HEK293 (cell line): ENCODE measurements around the gene MZT2A.
"Not testable (repeated sequence)": the region's sequence is repeated elsewhere in the genome, so short reads cannot be mapped to it uniquely, and the experiment has no call there.

Source experiments
- CTCF ChIA-PET: fragments of 350-600 bp; formaldehyde crosslinking; extraction: SDS; loops from one replicate; lab custom pipeline; 2021; ENCODE audit warnings: antibody characterized with exemption; lab: Yijun Ruan, JAX
- POLR2A ChIA-PET: fragments of 300-600 bp; formaldehyde crosslinking; extraction: SDS; loops from one replicate; lab custom pipeline; 2020; ENCODE audit warnings: antibody characterized with exemption, inconsistent platforms; lab: Yijun Ruan, JAX
- H3K27ac ChIP-seq: fragments of 200-500 bp; sonication (Bioruptor generic); 2 replicates; pipeline ENCODE4 v1.5.1; 2014; ENCODE audit warnings: low read depth, low read length, control low read depth, inconsistent platforms; ENCODE audit errors: extremely low read depth
- H3K36me3 ChIP-seq, 2 experiments: fragments of 200-500 bp in 1 of 2; sonication (Bioruptor generic) in 1 of 2; 1 replicate in 1 of 2; 2 replicates in 1 of 2; pipeline ENCODE4 v1.5.1; 2014 to 2017; ENCODE audit warnings: inconsistent platforms in 2 of 2, low read length in 2 of 2; ENCODE audit not compliant: control insufficient read depth in 2 of 2, insufficient read depth in 1 of 2
- H3K4me1 ChIP-seq: fragments of 200-500 bp; sonication (Bioruptor generic); 2 replicates; pipeline ENCODE4 v1.5.1; 2014; ENCODE audit warnings: mild to moderate bottlenecking, low read length, inconsistent platforms; ENCODE audit not compliant: control insufficient read depth, insufficient read depth
- H3K4me3 ChIP-seq: 2 replicates; pipeline ENCODE4 v1.5.1; 2011; ENCODE audit warnings: low read depth, mild to moderate bottlenecking, control low read depth, low read length, moderate library complexity
- H3K9me3 ChIP-seq: fragments of 200-500 bp; sonication (Bioruptor generic); 2 replicates; pipeline ENCODE4 v1.5.1; 2014; ENCODE audit warnings: low read depth, low read length, inconsistent platforms; ENCODE audit not compliant: control insufficient read depth, insufficient read depth
- EGR2 ChIP-seq: fragments of 450-650 bp; formaldehyde crosslinking; IDR thresholded peaks from 2 replicates; pipeline ENCODE4 v1.5.1; 2016; ENCODE audit warnings: low read depth, missing biosample characterization, missing genetic modification characterization
- PRDM10 ChIP-seq: fragments of 450-650 bp; formaldehyde crosslinking; IDR thresholded peaks from 2 replicates; pipeline ENCODE4 v1.5.1; 2016; ENCODE audit warnings: missing biosample characterization, missing genetic modification characterization
- PRDM4 ChIP-seq: fragments of 450-650 bp; formaldehyde crosslinking; IDR thresholded peaks from 2 replicates; pipeline ENCODE4 v1.5.1; 2017; ENCODE audit warnings: missing biosample characterization, missing genetic modification characterization
- ZNF549 ChIP-seq: fragments of 450-650 bp; IDR thresholded peaks from 2 replicates; pipeline ENCODE4 v1.5.1; 2018; ENCODE audit warnings: missing biosample characterization, missing genetic modification characterization, mild to moderate bottlenecking, inconsistent platforms, moderate library complexity

The MZT2A gene

GRCh38 chr2:131483981-131484820 is 8.0 kb downstream of the MZT2A start:
- POLR2A ChIA-PET, H3K4me3 ChIP-seq, H3K9me3 ChIP-seq, H3K4me1 ChIP-seq, H3K27ac ChIP-seq: not testable (repeated sequence)
- peaks cover 0 to 36% of the 10 kb centered on the region in 2 experiments; a peak in 2 of 3 replicates for H3K36me3 ChIP-seq
- CTCF ChIA-PET: interaction anchor here (1.1 kb wide), 1 partner anchor 8 kb away, joined by 3 read pairs; the partner anchor contains the start of gene MZT2A

DNA sequence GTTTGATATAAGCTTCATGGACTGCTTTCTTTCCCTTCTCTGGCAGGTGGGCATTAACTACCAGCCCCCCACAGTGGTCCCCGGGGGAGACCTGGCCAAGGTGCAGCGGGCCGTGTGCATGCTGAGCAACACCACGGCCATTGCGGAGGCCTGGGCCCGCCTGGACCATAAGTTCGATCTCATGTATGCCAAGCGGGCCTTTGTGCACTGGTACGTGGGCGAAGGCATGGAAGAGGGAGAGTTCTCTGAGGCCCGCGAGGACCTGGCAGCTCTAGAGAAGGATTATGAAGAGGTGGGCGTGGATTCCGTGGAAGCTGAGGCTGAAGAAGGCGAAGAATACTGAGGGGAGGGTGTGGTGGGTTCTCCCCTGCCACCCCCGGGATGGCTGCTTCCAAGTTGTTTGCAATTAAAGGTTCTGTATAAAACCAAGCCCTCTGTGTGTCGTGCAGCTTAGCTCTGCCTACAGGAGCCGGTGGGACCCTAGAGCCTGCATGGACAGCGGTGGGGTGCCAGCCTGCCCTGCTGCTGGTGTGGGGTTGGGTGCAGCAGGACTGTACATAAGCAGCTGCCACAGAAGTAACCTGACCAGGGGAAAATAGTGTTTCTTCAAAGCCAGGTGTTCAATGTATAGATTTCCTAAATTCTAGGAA is 9.6 kb downstream of the MZT2A start:
- TF ChIP-seq EGR2: peak; percentile 56; the same call in 1 of the 2 replicates
- H3K4me3 ChIP-seq, H3K9me3 ChIP-seq, POLR2A ChIA-PET, H3K27ac ChIP-seq, H3K4me1 ChIP-seq: not testable (repeated sequence)
- CTCF ChIA-PET: interaction anchor here (1.1 kb wide), 1 partner anchor 9 kb away, joined by 3 read pairs; the partner anchor contains the start of gene MZT2A
- H3K36me3 ChIP-seq: peaks cover 0 to 24% of the 10 kb centered on the region in 2 experiments; a peak in 2 of 3 replicates

DNA sequence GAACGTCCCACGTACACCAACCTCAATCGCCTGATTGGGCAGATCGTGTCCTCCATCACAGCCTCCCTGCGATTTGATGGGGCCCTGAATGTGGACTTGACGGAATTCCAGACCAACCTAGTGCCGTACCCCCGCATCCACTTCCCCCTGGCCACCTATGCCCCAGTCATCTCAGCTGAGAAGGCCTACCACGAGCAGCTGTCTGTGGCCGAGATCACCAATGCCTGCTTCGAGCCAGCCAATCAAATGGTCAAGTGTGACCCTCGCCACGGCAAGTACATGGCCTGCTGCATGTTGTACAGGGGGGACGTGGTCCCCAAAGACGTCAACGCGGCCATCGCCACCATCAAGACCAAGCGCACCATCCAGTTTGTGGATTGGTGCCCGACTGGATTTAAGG is 11.8 kb downstream of the MZT2A start:
- H3K4me1 ChIP-seq, H3K4me3 ChIP-seq, H3K9me3 ChIP-seq, H3K27ac ChIP-seq: not testable (repeated sequence)
- POLR2A ChIA-PET: interaction anchor here (0.5 kb wide), 1 partner anchor 404 kb away, joined by 5 read pairs; no protein-coding TSS in a partner anchor
- peaks cover 0 to 16% of the 10 kb centered on the region in 2 experiments; a peak in 1 of 3 replicates for H3K36me3 ChIP-seq
- CTCF ChIA-PET: interaction anchor here (0.6 kb wide), 1 partner anchor 12 kb away, joined by 4 read pairs; the partner anchor contains the start of gene MZT2A

DNA sequence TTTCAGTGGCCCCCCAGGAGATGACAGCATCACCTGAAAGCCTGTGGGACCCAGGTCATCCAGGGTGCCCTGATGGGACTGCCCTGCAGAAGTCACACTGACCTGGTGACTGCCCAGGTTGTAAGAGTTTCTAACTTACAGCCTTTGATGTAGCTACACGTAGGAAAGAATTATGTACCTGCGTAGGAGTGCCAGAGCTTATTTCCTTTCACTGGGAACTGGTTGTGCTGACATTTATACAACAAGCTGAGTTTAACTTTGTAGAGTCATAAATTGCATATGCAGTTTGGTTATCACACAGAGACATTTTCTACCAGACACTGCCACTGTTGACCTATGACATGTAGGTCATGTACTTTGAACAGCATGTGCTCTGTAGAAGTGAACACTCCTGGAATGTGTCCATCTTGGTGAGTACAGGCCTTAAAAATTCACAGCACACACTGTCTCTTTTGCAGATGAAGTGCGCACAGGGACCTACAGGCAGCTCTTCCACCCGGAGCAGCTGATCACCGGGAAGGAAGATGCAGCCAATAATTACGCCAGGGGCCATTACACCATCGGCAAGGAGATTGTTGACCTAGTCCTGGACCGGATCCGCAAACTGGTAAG is 13.2 kb downstream of the MZT2A start:
- H3K27ac ChIP-seq, H3K9me3 ChIP-seq, POLR2A ChIA-PET, H3K36me3 ChIP-seq, H3K4me3 ChIP-seq, CTCF ChIA-PET, H3K4me1 ChIP-seq: not testable (repeated sequence)

DNA sequence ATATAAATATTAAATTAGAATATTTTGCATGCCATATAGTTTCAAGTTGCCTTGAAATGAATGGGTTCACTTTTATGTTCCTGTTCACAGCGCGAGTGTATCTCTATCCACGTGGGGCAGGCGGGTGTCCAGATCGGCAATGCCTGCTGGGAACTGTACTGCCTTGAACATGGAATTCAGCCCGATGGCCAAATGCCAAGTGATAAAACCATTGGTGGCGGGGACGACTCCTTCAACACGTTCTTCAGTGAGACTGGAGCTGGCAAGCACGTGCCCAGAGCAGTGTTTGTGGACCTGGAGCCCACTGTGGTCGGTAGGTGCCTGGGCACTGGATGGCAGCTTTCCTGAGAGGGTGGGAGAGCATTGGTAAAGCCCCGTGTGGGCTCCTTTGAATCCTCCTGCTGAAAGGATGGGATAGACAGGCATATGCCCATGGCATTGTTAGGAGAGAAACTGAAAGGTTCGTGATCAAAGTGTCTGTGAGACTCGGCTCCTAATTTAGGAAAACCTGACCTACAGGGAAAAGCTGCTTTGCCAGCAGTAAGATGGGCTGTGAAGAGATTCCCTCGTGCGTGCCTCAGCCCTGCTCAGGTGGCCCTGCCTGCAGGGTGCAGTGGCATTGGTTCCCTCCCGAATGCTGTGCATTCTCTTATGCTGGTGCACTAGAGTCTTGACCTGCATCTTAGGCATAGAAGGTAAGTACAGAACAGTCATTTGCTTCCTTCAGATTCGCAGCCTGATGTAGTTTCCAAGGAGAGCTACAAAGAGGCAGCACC is 13.9 kb downstream of the MZT2A start:
- H3K4me3 ChIP-seq, H3K36me3 ChIP-seq, POLR2A ChIA-PET, CTCF ChIA-PET, H3K9me3 ChIP-seq, H3K4me1 ChIP-seq, H3K27ac ChIP-seq: not testable (repeated sequence)

- H3K27ac ChIP-seq, CTCF ChIA-PET, H3K36me3 ChIP-seq: not testable (repeated sequence)
- peak; percentile 51; the same call in 1 of the 2 replicates for TF ChIP-seq ZNF549 (tag by site-specific recombination)
- peak; percentile 52; the same call in 1 of the 2 replicates for TF ChIP-seq PRDM4 (tag by site-specific recombination)
- 0 out of 2 replicates have a peak, but pooled peaks have one; percentile 14 for TF ChIP-seq PRDM10
- TF ChIP-seq, all 188 proteins: peak for 3; not testable (repeated sequence) for 185
- POLR2A ChIA-PET, H3K9me3 ChIP-seq, H3K4me3 ChIP-seq, H3K4me1 ChIP-seq: not testable (repeated sequence)
Measured at GRCh38 chr2:131477227-131477626, 15.0 kb downstream of the MZT2A start.

DNA sequence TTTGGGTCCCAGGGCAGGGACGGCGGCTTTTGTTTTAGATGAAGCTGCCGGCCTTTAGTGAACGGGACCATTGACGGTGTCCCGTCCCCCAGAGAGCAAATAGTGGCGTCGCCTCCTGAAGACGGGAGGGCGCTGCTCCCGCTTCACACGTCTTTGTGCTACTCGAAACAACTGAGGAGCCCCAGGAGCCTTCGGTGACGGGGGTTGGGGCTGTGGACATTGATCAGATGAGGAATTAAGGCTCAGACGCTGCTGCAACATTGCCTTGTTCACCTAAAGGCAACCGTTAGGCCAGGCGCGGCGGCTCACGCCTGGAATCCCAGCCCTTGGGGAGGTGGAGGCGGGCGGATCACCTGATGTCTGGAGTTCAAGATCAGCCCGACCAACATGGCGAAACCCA is 15.8 kb downstream of the MZT2A start:
- H3K27ac ChIP-seq, H3K9me3 ChIP-seq, H3K36me3 ChIP-seq, POLR2A ChIA-PET, H3K4me1 ChIP-seq, CTCF ChIA-PET, H3K4me3 ChIP-seq: not testable (repeated sequence)
